DND-41 (cell line): ENCODE data around the gene NLRP9.

Experiments used
- ATAC-seq: fragments of 200-7000 bp; cut with Tn5 transposase; 3 replicates; pipeline ENCODE4 v1.9.1; 2021; ENCODE audit warnings: low read depth; ENCODE audit not compliant: insufficient read depth
- DNase-seq: peaks from one replicate; pipeline ENCODE4 v3.0.0-alpha.2; 2020
- H2AFZ ChIP-seq: 2 replicates; pipeline ENCODE4 v1.6.0; 2012; ENCODE audit warnings: low read depth, low read length
- H3K27ac ChIP-seq: 2 replicates; pipeline ENCODE4 v1.5.1; 2012; ENCODE audit warnings: low read length, inconsistent platforms
- H3K27me3 ChIP-seq: fragments of 200-600 bp; sonication (generic); 2 replicates; pipeline ENCODE4 v1.6.0; 2012; ENCODE audit warnings: low read length, mild to moderate bottlenecking, inconsistent platforms; ENCODE audit not compliant: insufficient read depth, poor library complexity
- H3K36me3 ChIP-seq: 2 replicates; pipeline ENCODE4 v1.5.1; 2012; ENCODE audit warnings: low read length, inconsistent platforms; ENCODE audit not compliant: insufficient read depth
- H3K4me1 ChIP-seq: 2 replicates; pipeline ENCODE4 v1.5.1; 2012; ENCODE audit warnings: mild to moderate bottlenecking, low read length; ENCODE audit not compliant: insufficient read depth
- H3K4me2 ChIP-seq: 2 replicates; pipeline ENCODE4 v1.6.0; 2012; ENCODE audit warnings: mild to moderate bottlenecking, moderate library complexity, low read length, inconsistent platforms; ENCODE audit not compliant: insufficient read depth
- H3K4me3 ChIP-seq, 2 experiments: fragments of 200-600 bp in 1 of 2; shearing (Covaris generic) in 1 of 2; 2 replicates each; pipeline ENCODE4 v1.5.1; 2012 to 2016; ENCODE audit warnings: inconsistent platforms in 2 of 2, low read length in 2 of 2, mild to moderate bottlenecking in 2 of 2, low read depth in 1 of 2, moderate library complexity in 1 of 2
- H3K79me2 ChIP-seq: 2 replicates; pipeline ENCODE4 v1.6.0; 2012; ENCODE audit warnings: low read length, inconsistent platforms; ENCODE audit not compliant: insufficient read depth
- H3K9ac ChIP-seq: 2 replicates; pipeline ENCODE4 v1.6.0; 2012; ENCODE audit warnings: low read depth, mild to moderate bottlenecking, inconsistent platforms, low read length, moderate library complexity
- H3K9me3 ChIP-seq: 2 replicates; pipeline ENCODE4 v1.5.1; 2012; ENCODE audit warnings: low read length, moderate library complexity, mild to moderate bottlenecking, inconsistent platforms; ENCODE audit not compliant: insufficient read depth, severe bottlenecking
- H4K20me1 ChIP-seq: 2 replicates; pipeline ENCODE4 v1.6.0; 2012; ENCODE audit warnings: low read length; ENCODE audit not compliant: insufficient read depth
- CTCF ChIP-seq: IDR thresholded peaks from 2 replicates; pipeline ENCODE4 v1.5.1; 2012; ENCODE audit warnings: borderline replicate concordance, low read length, moderate library complexity, mild to moderate bottlenecking; ENCODE audit not compliant: poor library complexity, severe bottlenecking; ENCODE audit errors: extremely low read depth
- EZH2 ChIP-seq: IDR thresholded peaks from 3 replicates; pipeline ENCODE4 v1.6.1; 2012; ENCODE audit warnings: borderline replicate concordance, low read depth, mild to moderate bottlenecking, moderate library complexity, low read length, inconsistent platforms; ENCODE audit not compliant: severe bottlenecking

Gene NLRP9

GRCh38 chr19:55676383-55676782 is 61.8 kb downstream of the NLRP9 start:
- Histone ChIP-seq H3K27me3 (no peaks in the 10 kb centered on the region), H3K36me3 (peaks cover 69% of the 10 kb centered on the region), H3K4me1 (peaks cover 49% of the 10 kb centered on the region), H3K4me2 (peak overlapping the region; percentile 94), H3K27ac (no peak overlapping the region), H3K79me2 (peaks cover 87% of the 10 kb centered on the region), H2AFZ (no peak overlapping the region), H3K9me3 (no peaks in the 10 kb centered on the region), H3K9ac (peak overlapping the region; percentile 93), H4K20me1 (peaks cover 70% of the 10 kb centered on the region), H3K4me3 (peak overlapping the region; percentile 87 to 97; a peak in 3 of 4 replicates)
- ATAC-seq (no peak), DNase-seq (no peak)
- TF ChIP-seq CTCF: no peak
- no peak for TF ChIP-seq EZH2

GRCh38 chr19:55675661-55676354 is 62.4 kb downstream of the NLRP9 start:
- Histone ChIP-seq H3K9ac (peak overlapping the region; percentile 93), H3K4me3 (peak overlapping the region; percentile 87 to 97), H3K4me2 (peak overlapping the region; percentile 94), H3K9me3 (no peaks in the 10 kb centered on the region), H3K27ac (peak overlapping the region; percentile 73), H3K4me1 (peaks cover 53% of the 10 kb centered on the region), H4K20me1 (peaks cover 71% of the 10 kb centered on the region), H3K27me3 (no peaks in the 10 kb centered on the region), H3K36me3 (peaks cover 69% of the 10 kb centered on the region), H2AFZ (peak overlapping the region; percentile 71), H3K79me2 (peaks cover 87% of the 10 kb centered on the region)
- DNase-seq (no peak), ATAC-seq (no peak)
- no peak for TF ChIP-seq CTCF
- no peak for TF ChIP-seq EZH2

GRCh38 chr19:55674841-55675660 is 63.2 kb downstream of the NLRP9 start, which contains the start of gene EPN1:
TSS of gene EPN1 (plus strand) at chr19:55675226. CDS start at chr19:55678628, 3,402 bp downstream.
- TF ChIP-seq CTCF (no peak), EZH2 (no peak)
- H3K9ac ChIP-seq: peak within 1 kb of the TSS; percentile 93
- H3K27ac ChIP-seq: peak within 1 kb of the TSS; percentile 73
- ATAC-seq (peak; percentile 93), DNase-seq (peak; percentile 98)
- H3K4me3 ChIP-seq: peak within 1 kb of the TSS; percentile 87 to 97
- H3K9me3 ChIP-seq: no peaks in the 10 kb centered on the region
- H3K36me3 ChIP-seq: peaks cover 69% of the 10 kb centered on the region
- H3K79me2 ChIP-seq: peaks cover 87% of the 10 kb centered on the region
- peaks cover 60% of the 10 kb centered on the region for H3K4me1 ChIP-seq
- H2AFZ ChIP-seq: peak within 1 kb of the TSS; percentile 71
- peak within 1 kb of the TSS; percentile 94 for H3K4me2 ChIP-seq
- no peaks in the 10 kb centered on the region for H3K27me3 ChIP-seq
- H4K20me1 ChIP-seq: peaks cover 75% of the 10 kb centered on the region
